ENCODE data around the gene LPCAT3.

Gene LPCAT3

DNA sequence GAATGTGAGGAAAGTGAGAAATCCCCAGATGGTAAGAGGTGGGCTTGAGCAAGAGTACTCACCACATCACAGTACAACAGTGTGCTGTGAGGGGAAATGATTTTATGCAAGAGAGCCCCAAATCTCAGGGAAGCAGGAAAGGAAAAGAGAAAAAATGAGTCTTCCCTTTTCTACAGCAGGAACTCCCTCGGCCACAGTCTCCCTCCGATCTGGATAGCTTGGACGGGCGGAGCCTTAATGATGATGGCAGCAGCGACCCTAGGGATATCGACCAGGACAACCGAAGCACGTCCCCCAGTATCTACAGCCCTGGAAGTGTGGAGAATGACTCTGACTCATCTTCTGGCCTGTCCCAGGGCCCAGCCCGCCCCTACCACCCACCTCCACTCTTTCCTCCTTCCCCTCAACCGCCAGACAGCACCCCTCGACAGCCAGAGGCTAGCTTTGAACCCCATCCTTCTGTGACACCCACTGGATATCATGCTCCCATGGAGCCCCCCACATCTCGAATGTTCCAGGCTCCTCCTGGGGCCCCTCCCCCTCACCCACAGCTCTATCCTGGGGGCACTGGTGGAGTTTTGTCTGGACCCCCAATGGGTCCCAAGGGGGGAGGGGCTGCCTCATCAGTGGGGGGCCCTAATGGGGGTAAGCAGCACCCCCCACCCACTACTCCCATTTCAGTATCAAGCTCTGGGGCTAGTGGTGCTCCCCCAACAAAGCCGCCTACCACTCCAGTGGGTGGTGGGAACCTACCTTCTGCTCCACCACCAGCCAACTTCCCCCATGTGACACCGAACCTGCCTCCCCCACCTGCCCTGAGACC is 82.7 kb downstream of the LPCAT3 start:
- DNase-seq: no peak

DNA sequence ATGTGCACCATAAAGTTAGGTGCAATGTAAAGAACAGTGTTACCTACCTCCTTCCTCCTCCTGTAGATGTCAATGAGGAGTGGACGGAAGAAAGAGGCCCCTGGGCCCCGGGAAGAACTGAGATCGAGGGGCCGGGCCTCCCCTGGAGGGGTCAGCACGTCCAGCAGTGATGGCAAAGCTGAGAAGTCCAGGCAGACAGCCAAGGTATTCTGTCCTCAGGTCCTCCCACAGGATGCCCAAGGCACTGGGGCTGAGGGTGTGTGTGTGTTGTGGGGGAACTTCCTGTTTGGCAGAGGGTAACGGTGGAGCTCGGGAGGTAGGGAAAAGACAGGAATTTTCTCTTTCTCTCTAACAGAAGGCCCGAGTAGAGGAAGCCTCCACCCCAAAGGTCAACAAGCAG is 84.2 kb downstream of the LPCAT3 start:
- no peak for DNase-seq

DNA sequence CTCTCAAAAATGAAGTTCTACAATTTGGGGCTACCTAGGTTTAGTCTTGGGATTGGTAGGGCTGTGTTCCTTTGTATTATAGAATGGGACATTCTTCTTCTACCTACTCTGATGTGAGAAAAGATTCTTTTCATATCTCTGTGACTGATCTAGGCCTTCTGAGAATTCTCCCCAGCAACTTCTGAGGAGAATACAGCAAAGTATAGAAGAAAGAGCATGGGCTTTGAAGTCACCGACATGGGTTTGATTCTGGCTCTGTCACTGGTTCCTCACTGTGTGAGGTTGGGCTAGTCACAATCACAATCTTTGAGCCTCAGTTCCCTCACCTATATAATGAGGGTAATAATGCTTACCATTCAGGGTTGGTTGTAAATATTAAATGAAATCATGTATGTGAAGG is 85.5 kb downstream of the LPCAT3 start:
- no peak for DNase-seq

DNA sequence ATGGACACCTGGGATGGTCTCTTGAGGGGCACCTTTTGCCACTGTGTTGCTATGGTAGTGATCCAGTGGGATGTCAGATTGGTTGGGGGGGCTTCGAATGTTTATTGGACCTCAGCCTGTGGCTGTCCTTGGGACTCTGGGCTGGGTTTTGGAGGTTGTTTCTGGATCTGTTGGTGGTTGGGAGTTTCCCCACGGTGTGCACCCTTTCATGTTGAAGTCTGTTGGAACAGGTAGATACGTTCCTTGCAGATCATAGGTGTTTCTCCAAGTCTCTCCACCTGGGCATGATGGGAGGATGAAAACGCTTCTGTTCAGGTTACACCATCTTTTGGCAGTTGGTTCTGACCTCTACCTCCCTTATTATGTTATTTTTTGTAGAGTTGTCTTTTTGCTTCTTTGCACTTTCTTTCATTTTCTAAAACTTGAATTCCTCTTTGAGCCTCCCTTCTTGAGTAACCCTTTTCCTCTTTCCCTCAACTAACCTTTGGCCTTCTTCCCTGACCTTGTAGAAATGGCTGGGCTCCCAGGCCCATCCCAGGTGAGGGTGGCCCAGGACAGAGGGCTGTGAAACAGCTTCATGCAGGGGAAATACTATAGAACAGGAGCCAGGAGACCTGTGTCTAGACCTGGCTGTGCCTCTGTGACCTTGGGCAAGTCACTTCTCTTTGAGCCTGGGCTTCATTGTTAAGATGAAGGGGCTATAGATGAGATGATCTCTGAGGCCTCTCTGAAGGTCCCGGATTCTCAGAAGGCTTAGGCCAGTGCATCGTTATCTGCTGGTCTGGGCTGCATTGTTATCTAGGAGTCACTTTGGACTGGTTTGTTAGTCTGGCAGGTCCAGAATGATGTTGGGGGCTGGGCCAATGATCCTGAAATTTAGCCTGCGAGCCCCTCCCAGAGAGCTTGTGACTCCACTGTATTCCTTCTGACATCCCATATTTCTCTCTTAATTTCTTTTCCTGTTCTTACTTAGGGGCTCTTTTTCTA is 88.5 kb downstream of the LPCAT3 start:
- no peak for DNase-seq

DNA sequence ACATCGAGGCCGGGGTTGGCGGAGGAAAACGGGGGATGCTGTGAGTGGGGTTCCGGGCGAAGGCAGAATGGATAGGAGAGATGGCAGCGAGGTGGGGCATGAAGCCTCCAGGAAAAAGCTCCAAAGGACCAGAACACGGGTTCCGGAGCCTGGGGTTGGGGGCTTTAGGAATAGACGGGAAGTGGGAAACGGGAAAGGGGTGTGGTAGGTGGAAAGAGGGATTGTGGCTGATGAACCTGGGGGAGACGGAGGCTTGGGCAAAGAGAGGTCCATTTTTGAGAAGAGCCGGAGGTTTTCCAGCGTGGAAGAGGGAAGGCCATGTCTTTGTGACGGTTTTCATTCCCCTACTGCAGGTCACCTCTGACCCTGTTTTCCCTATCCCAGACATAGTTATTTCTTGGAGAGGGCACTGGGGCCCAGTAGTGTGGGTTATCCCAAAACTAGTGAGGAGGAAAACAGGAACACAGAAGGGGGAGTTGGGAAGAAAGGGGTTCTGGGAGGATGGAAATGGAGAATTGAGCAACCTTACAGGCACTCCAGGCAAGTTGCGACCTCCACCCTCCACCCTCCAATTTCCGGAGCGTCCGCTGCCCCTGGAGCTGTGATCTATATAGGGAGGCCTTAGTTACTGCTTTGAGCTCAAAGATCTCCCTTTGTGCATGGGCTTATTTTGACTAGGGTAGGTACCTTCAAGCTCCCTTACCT is 89.4 kb downstream of the LPCAT3 start:
- DNase-seq: no peak

DNA sequence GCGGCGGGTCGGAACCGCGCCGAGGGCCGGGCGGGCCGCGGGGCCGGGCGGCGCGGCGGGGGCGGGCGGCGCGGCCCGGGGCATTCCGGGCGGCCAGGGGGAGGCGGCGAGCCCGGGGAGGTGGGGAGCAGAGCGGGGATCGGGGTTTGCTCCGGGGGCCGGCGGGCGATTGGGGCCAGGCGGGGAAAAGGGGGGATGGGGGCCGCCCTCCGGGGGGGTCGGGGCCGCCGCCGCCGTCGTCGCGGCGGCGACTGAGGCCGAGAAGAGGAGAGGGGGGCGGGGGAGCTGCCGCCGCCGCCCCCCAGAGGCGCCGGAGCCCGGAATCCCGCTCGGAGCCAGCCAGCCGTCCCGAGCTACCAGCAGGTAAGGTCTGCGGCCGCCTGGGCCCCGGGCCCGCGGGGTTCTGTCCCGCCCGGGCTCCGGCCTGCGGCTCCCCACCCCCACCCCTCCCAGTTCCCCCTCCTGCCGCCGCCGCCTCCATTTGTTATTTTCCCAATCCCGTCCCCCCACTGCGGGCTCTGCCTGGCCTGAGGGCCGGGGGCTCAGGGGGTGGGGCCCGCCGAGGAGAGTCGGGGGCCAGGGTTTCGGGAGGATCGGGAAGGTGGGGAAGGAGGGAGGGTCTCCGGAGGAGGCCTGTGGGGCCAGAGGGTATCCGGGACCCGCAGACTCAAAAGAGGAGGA is 90.1 kb downstream of the LPCAT3 start:
- DNase-seq: no peak

DNA sequence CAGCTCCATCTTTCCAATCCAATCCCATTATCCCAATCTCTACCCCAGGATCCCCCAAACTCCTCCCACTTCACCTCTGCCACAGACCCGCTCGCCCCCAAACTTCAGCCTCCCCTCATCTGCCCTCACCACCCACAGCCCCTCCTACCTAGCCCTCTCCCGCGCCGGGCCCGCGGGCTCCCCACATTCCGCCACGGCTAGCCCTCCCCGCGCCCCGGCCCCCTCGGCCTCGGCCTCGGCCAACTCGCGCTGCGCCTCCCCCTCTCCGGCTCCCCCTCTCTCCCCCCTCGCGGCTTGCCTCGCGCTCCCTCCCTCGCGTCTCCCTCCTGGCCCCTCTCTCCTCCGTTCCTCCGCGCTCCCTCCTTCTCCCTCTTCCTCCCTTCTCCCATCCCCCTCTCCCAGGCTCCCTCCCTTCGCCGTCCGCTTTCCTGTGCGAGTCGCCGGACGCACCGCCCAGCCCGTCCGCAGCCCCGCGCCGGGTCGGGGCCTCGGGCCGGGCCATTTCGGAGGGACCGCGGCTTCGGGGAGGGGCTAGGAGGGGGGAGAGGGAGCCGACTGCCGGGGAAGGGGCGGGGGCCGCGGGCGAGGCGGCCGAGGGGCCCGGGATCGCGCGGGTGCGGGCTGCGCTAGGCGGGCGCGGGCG is 90.8 kb downstream of the LPCAT3 start, which contains the start of gene ATN1:
Gene ATN1, plus strand, starts transcription at position 581 of the 643 bp plus-strand sequence. CDS start 6,043 bp downstream, outside the sequence.
- DNase-seq: no peak
